Sciatic nerve (tissue), 2 donors: ENCODE results near the gene OCA2. TPM values are rescaled to one million over a fixed set of nuclear protein-coding genes. Genes with fewer than 3 reads are reported as not detected.

Experiments used
- ATAC-seq: fragments of 200-7000 bp; cut with Tn5 transposase; one replicate; pipeline ENCODE4 v1.9.1; 2020; ENCODE audit warnings: mild to moderate bottlenecking, moderate library complexity
- DNase-seq: peaks from one replicate; pipeline ENCODE4 v3.0.0-alpha.2; 2020; ENCODE audit warnings: low spot score
- intact Hi-C: fragments of 100-400 bp; cut with DNase I; formaldehyde crosslinking; loops from one replicate; pipeline ENCODE4 v1.14.2; 2022
- total RNA-seq: library from RNA; stranded (reverse); fragmentation: NEBNext Ultra II Directional; extraction: Animal tissue kit (Norgen Biotek cat#: 25700); gene quantifications from one replicate; pipeline ENCODE4 v1.2.1, GENCODE V29; 2021
- donor health status: DM: no; HTN: no; CAD: no.
- donor health status: DM: no; HTN: no; CAD: no.

The OCA2 gene
- total RNA-seq, 1 donor from 2014 or later = 0.98 TPM

- ATAC-seq = no peak
- intact Hi-C loops = loop anchor here (10.0 kb wide), 1 partner anchor 1077 kb away; no protein-coding TSS in a partner anchor
These were observed 7.8 kb downstream of the OCA2 start for GRCh38 chr15:28091313-28091712.

GRCh38 chr15:28086175-28086703, 12.9 kb downstream of the OCA2 start:
- DNase-seq (no peak), ATAC-seq (peak; percentile 74)
- intact Hi-C loops = no loop called here

More at GRCh38 chr15:28091313-28091712, 7.8 kb downstream of the OCA2 start:
- no peak for DNase-seq

- intact Hi-C loops = no loop called here
- DNase-seq = no peak
- ATAC-seq = no peak
These were observed 13.5 kb downstream of the OCA2 start for GRCh38 chr15:28085489-28086174.

- ATAC-seq (no peak), DNase-seq (no peak)
- intact Hi-C loops = no loop called here
These were observed 14.6 kb downstream of the OCA2 start for GRCh38 chr15:28084547-28084946.

GRCh38 chr15:28082891-28083684, 16.0 kb downstream of the OCA2 start:
- ATAC-seq (no peak), DNase-seq (no peak)
- intact Hi-C loops = no loop called here

GRCh38 chr15:28081594-28081993, 17.5 kb downstream of the OCA2 start:
- DNase-seq (no peak), ATAC-seq (no peak)
- intact Hi-C loops = no loop called here

GRCh38 chr15:28080386-28080785, 18.7 kb downstream of the OCA2 start:
- ATAC-seq = no peak
- intact Hi-C loops = no loop called here
- DNase-seq = no peak

GRCh38 chr15:28079313-28079969, 19.7 kb downstream of the OCA2 start:
- DNase-seq (no peak), ATAC-seq (no peak)

GRCh38 chr15:28078191-28078719, 20.9 kb downstream of the OCA2 start:
- intact Hi-C loops = no loop called here
- ATAC-seq = no peak

More at GRCh38 chr15:28079313-28079969, 19.7 kb downstream of the OCA2 start:
- intact Hi-C loops = no loop called here

GRCh38 chr15:28075573-28075972, 23.5 kb downstream of the OCA2 start:
- DNase-seq (no peak), ATAC-seq (no peak)
- intact Hi-C loops = no loop called here

More at GRCh38 chr15:28078191-28078719, 20.9 kb downstream of the OCA2 start:
- DNase-seq = no peak

- DNase-seq (no peak), ATAC-seq (no peak)
- intact Hi-C loops = no loop called here
These were observed 30.2 kb downstream of the OCA2 start for GRCh38 chr15:28068930-28069329.

- no peak for ATAC-seq
- intact Hi-C loops = no loop called here
- DNase-seq = no peak
These were observed 32.9 kb downstream of the OCA2 start for GRCh38 chr15:28066231-28066630.

GRCh38 chr15:28060005-28060404, 39.1 kb downstream of the OCA2 start:
- ATAC-seq (no peak), DNase-seq (no peak)
- intact Hi-C loops = no loop called here

- intact Hi-C loops = no loop called here
- ATAC-seq (no peak), DNase-seq (no peak)
These were observed 41.0 kb downstream of the OCA2 start for GRCh38 chr15:28058082-28058481.

GRCh38 chr15:28051955-28052633, 47.0 kb downstream of the OCA2 start:
- intact Hi-C loops = no loop called here
- ATAC-seq (no peak), DNase-seq (no peak)

- intact Hi-C loops = no loop called here
- ATAC-seq = no peak
- no peak for DNase-seq
These were observed 49.5 kb downstream of the OCA2 start for GRCh38 chr15:28049581-28049980.

- intact Hi-C loops = no loop called here
- ATAC-seq = no peak
These were observed 51.8 kb downstream of the OCA2 start for GRCh38 chr15:28047277-28047676.

GRCh38 chr15:28044121-28044672, 54.9 kb downstream of the OCA2 start:
- no peak for DNase-seq
- ATAC-seq = no peak
- intact Hi-C loops = no loop called here

More at GRCh38 chr15:28047277-28047676, 51.8 kb downstream of the OCA2 start:
- DNase-seq = no peak
